Stimulated activated CD4-positive, alpha-beta T cell treated with anti-CD3 and anti-CD28 coated beads, Interleukin-12 subunit alpha, Interleukin-12 subunit beta, amount 100 ng/mL, for 48 hours (primary cell): ENCODE data around the gene BMP6.

Experiments
- DNase-seq, 3 donors: peaks; one replicate each; pipeline ENCODE4 v3.0.0-alpha.2; 2020; ENCODE audit warnings: low read depth in 2 of 3, low spot score in 1 of 3

The BMP6 gene

GRCh38 chr6:7920425-7920824 lies 194.5 kb downstream of the BMP6 start:
- DNase-seq, result no peak

GRCh38 chr6:7921046-7921445 lies 195.1 kb downstream of the BMP6 start:
- no peak for DNase-seq

GRCh38 chr6:7921632-7922092 lies 195.8 kb downstream of the BMP6 start:
- no peak for DNase-seq

- DNase-seq, result no peak
These were observed 196.7 kb downstream of the BMP6 start for GRCh38 chr6:7922596-7922995.

- no peak for DNase-seq
These were observed 199.0 kb downstream of the BMP6 start for GRCh38 chr6:7924867-7925266.
